GM18499 (cell line): ENCODE measurements around the gene HOXC10.

ENCODE experiments used
- ATAC-seq: cut with Tn5 transposase; IDR thresholded peaks from one replicate; pipeline ENCODE4 v1.9.1; 2021; ENCODE audit warnings: moderate number of reproducible peaks; ENCODE audit not compliant: insufficient read depth, unreplicated experiment

Gene HOXC10

DNA sequence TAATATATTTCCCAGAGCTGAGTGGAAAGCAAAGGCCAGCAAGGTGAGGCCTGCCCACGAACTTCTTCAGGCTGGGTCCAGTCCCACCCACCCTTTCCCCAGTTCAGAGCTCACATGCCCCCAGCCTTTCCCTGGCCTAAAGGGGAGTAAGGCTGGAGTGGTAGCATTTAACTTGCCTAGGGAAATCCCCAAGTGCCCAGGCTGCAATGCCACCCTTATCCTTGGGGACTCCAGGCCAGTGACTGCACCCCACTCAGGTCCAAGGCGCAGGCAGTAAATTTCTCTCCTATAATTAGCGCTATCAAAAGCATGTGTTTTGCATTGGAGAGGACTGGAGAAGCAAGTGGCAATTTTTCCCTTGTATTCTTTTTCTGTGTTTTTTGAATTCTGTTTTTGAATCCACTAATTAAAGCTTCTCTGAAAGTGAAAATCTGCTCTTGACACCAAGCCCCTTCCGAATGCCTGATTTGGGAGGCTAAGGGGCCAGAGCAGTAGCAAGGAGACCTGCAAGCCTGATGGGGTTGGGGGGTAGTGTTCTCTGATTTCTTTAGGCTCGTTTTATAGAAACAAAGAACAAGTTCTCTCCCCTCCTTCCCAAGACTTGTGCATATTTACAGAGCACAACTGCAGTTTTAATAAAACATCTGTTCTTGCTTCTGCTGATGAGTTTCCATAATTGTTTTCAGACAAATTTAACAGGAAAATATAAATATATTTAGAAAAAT is 39.8 kb downstream of the HOXC10 start:
- ATAC-seq, result no peak

DNA sequence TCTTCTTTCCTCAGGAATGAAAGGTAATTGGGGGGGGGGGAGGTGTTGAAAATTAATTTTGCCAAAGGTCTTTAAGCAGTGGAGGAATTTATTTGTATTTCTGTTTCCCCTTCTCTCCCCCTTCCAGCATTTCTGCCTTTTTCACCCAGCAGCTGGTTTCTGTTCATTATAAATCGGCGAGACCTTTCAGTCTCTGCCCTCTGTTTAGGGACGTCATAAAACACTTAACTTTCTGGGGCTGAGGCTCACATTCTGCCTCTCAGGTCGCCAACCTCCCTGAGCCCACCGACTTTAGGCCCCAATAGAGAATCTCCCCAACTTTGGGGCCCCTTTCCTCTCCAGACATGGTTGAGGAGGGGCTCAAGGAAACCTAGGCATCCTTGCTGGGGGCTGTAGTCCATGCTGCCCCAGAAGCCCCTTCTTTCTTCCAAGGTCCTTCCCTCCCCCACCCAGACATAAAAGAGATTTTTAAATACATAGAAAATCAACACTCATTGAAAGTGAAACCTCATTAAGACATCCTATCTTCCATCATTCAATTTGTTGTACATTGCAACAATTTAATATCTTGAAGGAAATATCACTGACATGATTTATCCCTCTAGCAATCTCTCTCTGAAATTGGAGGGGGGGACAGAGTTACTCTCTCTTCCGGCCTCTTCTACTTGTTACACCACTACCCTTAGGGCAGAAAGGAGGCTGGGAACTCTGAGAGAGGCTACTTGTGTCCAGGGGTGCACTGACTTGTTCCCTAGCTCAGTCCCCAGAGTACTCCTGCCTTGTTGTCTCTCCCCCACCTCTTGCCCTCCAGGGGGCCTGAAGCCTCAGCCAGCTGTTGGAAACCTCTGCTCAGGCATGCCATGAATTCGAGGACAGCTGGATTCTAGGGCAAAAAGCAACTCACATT is 40.8 kb downstream of the HOXC10 start:
- no peak for ATAC-seq

DNA sequence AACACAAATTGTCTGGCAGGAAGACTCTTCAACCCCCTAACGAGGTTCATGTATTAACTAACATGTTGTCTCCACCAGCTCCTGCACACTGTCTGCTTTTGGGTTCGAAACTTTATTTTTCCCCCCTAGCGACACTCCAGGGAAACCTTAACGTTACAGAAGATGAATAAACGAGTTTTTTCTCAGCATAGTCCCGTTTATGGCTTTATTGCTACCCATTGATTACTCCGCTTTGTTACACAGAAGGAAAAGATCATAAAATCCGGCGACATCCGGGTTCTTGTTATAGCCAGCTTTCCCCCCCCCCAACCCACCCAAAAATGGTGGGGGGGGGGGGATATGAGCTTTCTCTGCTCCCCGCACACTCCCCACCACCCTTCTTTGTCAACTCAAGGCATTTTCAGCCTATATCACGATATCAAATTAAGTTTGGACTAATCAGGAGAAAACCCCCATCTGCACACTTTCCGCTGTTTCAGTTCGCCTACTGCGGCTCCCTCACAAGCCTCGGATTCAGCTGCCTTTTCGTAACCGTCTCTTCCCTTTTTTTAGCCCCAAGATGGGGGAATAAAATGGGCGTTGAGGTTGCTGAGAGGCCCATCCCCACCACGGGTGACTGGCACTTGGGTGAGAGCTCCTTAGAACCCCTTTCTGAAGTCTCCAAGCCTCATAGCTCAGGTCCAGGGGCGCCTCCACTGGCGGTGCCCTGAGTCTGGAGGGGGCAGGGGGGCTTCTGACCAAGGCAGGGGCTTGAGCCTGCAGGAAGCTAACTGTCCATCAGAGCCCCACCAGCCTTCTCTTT is 41.9 kb downstream of the HOXC10 start:
- ATAC-seq, result no peak

DNA sequence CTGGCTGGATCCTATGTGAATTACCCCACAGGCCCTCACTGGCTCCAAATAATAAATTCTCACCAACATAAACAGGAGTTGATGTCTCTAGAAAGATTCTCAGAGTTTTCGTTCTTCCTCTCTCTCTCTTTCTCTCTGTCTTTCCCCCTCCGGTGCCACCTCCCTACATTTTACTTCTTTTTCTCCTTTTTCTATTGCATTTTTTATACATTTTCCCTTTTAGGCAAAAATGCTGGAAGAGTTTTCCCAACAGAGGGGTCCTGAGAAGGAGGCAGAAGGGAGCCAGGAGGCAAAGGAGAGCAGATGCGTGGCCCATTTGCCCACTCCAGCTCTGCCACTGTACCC is 42.5 kb downstream of the HOXC10 start:
- ATAC-seq, result no peak

DNA sequence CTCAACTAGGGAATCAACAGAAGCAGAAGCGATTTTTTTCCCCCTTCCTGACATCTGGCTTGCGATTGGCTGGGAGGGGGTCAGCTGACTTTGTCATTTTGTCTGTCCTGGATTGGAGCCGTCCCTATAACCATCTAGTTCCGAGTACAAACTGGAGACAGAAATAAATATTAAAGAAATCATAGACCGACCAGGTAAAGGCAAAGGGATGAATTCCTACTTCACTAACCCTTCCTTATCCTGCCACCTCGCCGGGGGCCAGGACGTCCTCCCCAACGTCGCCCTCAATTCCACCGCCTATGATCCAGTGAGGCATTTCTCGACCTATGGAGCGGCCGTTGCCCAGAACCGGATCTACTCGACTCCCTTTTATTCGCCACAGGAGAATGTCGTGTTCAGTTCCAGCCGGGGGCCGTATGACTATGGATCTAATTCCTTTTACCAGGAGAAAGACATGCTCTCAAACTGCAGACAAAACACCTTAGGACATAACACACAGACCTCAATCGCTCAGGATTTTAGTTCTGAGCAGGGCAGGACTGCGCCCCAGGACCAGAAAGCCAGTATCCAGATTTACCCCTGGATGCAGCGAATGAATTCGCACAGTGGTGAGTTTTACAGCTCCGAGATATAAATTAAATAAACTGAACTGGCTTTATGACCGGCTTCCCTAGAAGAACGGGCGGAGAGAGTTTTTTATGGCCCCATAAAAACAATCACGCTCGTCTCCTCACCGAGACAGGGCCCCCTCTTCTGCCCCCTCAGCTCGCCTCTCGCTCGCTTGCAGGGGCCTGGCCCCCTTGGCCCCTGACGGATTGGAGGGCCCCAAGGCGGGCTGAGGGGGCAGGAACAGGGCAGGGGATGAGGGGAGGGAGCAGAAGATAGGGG is 43.6 kb downstream of the HOXC10 start, which contains the start of gene HOXC6:
HOXC6 (plus strand) TSS at position 127 of the 888 bp plus-strand sequence; CDS start at position 209, 82 bp downstream.
- no peak for ATAC-seq

DNA sequence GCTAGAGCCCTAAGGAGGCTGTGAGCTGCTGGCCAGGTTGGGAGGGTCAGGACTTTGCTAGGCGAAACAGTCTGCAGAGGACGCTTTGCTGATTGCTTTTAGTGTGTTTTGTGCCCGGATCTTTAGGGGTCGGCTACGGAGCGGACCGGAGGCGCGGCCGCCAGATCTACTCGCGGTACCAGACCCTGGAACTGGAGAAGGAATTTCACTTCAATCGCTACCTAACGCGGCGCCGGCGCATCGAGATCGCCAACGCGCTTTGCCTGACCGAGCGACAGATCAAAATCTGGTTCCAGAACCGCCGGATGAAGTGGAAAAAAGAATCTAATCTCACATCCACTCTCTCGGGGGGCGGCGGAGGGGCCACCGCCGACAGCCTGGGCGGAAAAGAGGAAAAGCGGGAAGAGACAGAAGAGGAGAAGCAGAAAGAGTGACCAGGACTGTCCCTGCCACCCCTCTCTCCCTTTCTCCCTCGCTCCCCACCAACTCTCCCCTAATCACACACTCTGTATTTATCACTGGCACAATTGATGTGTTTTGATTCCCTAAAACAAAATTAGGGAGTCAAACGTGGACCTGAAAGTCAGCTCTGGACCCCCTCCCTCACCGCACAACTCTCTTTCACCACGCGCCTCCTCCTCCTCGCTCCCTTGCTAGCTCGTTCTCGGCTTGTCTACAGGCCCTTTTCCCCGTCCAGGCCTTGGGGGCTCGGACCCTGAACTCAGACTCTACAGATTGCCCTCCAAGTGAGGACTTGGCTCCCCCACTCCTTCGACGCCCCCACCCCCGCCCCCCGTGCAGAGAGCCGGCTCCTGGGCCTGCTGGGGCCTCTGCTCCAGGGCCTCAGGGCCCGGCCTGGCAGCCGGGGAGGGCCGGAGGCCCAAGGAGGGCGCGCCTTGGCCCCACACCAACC is 44.8 kb downstream of the HOXC10 start:
- ATAC-seq, result no peak

DNA sequence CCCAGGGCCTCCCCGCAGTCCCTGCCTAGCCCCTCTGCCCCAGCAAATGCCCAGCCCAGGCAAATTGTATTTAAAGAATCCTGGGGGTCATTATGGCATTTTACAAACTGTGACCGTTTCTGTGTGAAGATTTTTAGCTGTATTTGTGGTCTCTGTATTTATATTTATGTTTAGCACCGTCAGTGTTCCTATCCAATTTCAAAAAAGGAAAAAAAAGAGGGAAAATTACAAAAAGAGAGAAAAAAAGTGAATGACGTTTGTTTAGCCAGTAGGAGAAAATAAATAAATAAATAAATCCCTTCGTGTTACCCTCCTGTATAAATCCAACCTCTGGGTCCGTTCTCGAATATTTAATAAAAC is 45.5 kb downstream of the HOXC10 start:
- no peak for ATAC-seq

DNA sequence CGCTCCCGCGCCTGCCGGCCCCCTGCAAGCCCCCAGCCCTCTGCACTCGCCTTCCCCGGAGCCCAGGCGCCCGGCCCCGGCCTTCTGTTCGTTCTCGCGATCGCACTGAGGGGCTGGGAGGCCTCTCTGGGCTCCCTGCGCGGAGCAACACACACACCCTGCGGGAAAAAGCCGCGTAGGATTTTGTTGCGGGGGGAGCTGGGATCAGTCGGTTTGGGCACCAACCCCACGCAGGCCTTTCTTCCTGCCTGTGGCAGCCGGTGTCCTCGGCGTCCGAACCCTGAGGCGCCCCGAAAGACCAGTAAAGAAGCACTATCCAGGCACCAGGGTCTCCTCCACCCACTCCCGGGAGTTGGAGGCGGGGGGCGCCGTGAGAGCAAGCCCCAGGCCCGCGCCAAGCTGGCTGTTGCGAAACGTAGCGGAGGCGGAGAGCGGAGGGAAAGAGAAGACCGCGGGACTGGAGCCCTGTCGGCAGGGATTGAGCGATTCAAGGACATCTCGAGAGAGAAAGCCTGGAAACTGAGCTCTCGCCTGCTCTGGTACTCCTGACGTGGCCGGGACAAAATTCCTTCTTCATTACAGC is 46.0 kb downstream of the HOXC10 start:
- no peak for ATAC-seq

DNA sequence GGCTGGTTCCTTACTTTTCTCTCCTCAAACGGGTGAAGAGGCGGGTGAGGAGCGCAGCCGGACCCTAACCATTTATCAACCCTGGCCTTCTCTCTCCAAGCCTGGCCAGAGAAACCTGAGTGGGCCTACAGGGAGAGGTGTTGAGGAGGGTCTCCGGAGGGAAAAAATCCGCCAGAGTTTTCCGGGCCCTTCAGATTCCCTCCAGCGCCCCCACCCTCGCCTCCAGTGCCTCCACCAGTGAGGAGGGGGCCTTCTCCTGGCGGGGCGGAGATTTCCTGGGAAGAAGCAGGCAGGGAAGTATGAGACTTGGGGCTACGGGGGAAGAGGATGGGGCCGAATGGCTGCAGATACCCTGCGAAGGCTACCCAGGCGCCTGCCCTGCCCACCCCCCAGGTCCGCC is 46.5 kb downstream of the HOXC10 start:
- no peak for ATAC-seq

DNA sequence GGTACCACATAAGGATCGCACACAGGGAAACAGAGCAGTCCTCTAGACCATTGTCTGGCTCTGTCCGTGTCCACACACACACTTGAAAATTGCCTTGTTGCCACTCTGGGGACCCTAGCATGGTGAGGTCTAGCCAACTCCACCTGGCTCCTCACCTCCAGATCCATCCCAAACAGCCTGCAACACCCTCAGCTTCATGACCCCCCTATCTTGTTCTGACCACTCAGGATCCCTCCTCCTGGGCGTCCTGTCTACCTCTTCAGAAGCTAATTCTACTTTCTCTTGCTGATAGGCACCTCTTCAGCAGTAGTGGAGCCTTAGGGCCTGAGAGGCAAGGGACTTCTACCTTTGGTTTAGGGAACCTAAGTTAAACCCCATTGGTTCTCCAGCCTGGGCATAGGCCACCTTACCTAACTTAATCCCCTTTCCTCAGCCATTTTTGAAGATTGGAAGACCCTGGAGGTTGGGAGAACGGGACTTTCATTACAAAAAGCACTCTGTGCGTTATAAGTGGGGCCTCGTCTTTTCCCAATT is 47.2 kb downstream of the HOXC10 start:
- ATAC-seq, result no peak

DNA sequence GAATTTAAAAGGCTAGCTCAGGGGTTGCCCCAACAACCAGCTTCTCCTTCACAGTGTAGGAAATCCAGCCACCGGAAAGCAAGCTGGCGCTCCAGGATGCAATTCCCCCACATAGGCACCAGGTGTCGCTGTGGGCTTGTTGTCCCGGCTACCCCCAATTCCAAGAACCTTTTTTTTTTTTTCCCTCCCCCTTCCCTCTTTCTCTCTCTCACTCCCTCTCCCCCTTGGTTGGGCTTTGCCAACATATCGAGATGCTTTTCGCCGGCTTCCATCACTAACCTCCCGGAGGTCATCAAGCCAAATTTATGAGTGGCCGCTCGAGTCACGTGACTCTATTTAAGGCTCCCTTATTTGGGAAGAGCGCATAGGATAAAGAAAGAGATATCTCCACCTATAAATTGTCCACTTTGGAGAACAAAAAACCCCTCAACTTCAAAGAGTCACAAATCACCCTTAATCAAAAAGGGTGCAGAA is 47.7 kb downstream of the HOXC10 start, which contains the start of gene HOXC5:
HOXC5 (plus strand) TSS at position 424 of the 474 bp plus-strand sequence. CDS start 73 bp downstream, outside the sequence.
- no peak for ATAC-seq

DNA sequence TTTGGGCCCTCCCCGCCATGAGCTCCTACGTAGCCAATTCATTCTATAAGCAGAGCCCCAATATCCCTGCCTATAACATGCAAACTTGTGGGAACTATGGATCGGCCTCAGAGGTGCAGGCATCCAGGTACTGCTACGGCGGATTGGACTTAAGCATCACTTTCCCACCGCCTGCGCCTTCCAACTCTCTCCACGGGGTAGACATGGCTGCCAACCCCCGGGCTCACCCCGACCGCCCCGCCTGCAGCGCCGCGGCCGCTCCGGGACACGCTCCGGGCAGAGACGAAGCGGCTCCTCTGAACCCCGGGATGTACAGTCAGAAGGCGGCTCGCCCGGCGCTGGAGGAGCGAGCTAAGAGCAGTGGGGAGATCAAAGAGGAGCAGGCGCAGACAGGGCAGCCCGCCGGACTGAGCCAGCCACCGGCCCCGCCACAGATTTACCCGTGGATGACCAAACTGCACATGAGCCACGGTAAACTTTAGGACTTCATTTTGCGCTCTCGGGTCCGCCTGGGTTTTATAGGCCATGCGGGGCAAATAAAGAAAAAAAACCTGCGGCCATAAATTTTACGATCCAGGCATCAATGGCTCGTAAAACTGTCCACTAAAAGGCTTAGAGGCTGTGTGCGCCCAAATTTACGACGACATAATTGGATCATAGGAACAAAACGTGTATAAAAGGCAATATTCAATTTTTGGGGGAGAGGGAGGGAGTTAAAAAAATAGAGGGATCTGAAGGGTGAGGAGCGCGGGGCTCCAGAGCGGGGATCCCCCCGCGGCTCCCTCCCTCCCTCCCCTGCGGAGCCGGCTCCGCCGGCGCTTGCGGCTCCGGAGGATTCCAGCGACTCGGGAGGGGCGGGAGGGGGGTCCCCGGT is 48.4 kb downstream of the HOXC10 start:
- ATAC-seq, result no peak

DNA sequence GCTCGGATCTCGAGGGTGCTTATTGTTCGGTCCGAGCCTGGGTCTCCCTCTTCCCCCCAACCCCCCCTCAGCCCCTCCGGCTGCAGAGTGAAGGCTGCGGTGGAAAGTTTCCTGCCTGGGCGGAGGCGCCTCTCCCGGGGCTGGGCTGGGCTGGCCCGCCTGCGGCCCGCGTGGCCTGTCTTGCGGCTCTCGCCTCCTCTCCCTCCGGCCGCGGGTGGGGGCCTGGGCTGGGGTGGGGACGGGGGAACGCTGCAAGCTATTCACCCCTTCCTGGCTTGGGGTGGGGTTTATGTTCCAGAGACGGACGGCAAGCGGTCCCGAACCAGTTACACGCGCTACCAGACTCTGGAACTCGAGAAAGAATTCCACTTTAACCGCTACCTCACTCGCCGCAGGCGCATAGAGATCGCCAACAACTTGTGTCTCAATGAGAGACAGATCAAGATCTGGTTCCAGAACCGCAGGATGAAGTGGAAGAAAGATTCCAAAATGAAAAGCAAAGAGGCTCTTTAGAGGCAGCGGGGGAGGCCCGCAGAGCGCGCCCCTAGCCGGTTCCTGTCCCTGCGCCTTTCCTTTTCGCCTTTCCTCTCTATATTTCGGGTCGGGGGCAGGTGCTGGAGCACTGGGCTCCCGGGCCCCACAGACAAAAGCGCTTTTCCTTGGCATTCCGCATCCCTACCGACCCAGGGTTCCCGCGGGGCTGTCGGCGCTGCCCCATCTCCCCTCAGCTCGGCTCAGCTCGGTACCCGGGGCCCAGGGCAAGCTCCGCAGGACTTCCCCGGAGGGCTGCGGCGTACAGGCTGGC is 49.2 kb downstream of the HOXC10 start:
- ATAC-seq, result no peak

DNA sequence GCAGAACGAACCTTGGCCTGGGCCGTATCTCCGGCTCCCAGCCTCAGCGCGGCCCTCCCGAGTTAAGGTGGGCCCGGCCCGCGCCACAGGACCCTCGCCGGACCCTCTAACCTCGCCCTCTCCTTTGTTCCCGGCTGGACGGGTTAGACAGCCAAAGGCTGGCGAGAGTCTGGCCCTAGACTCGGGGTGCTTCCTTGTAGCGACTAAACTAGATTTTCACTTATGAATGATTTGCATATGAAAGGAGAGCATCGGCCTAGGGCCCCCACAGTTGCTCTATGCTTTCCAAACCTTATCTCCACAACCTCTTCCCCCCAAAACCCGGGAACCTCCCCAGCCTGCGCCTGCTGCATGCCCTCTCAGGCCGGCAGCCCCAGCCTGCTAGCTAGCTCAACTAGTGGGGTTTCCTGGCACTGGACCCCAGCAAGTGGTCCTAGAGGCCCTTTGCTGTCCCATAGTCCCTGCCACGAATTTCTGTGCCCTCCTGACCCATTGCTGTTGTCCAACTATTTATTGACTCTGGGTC is 49.9 kb downstream of the HOXC10 start:
- no peak for ATAC-seq

DNA sequence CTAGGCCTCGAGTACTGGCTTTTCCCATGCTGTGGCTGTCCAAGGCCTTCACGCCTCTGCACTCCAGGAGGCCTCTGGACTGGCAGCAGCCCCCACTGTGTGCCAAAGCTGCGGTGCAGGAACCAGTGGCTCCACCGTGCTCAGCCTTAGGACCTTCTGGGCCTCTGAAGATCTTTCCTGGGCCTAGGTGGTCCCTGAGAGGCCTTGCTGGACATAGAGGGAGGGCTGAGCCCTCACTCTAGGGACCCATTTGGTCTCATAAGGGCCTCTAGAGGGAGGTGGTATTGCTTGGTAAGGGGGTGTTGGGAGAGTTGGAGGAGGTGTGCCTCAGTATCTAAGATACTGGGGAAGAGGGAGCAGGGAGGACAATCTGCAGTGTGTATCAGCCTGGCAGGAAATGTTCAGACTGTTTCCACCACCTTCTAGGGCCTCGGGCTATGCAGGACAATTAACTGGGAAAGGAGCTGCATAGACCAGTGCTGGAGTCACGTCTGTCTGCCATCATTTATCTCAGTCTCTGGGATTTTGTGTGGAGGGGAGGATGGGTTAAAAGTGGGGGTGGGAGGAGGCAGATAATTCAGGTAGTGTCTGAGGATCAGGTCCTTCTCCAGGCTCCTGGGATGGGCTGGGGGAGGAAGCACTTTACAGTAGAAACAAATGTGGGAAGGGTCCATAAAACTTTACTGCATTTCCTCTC is 50.8 kb downstream of the HOXC10 start:
- ATAC-seq, result no peak
